Upper lobe of right lung (tissue), 1 donor: Measurements from ENCODE around the gene TRAF3. TPM values are rescaled to one million over a fixed set of nuclear protein-coding genes. Genes with fewer than 3 reads are reported as not detected.

Experiments
- ATAC-seq: fragments of 200-7000 bp; cut with Tn5 transposase; one replicate; pipeline ENCODE4 v1.9.1; 2020; ENCODE audit warnings: mild to moderate bottlenecking, moderate library complexity
- DNase-seq: peaks from one replicate; pipeline ENCODE4 v3.0.0-alpha.2; 2020
- H3K27ac ChIP-seq: fragments of 200-600 bp; one replicate; pipeline ENCODE4 v1.8.0; 2022
- H3K27me3 ChIP-seq: fragments of 200-600 bp; one replicate; pipeline ENCODE4 v1.8.0; 2022; ENCODE audit warnings: mild to moderate bottlenecking
- H3K36me3 ChIP-seq: fragments of 200-600 bp; one replicate; pipeline ENCODE4 v1.8.0; 2022
- H3K4me1 ChIP-seq: fragments of 200-600 bp; one replicate; pipeline ENCODE4 v1.8.0; 2022
- H3K4me3 ChIP-seq: fragments of 200-600 bp; one replicate; pipeline ENCODE4 v1.8.0; 2022; ENCODE audit warnings: mild to moderate bottlenecking
- H3K9me3 ChIP-seq: fragments of 200-600 bp; one replicate; pipeline ENCODE4 v1.8.0; 2022
- intact Hi-C: fragments of 100-400 bp; cut with DNase I; formaldehyde crosslinking; loops from one replicate; pipeline ENCODE4 v1.11.0; 2022
- total RNA-seq: library from RNA; stranded (reverse); fragmentation: NEBNext Ultra II Directional; extraction: Animal tissue kit (Norgen Biotek cat#: 25700); gene quantifications from one replicate; pipeline ENCODE4 v1.2.1, GENCODE V29; 2021
- TF ChIP-seq, protein P1 (sequence below): fragments of 200-600 bp; IDR thresholded peaks from one replicate; pipeline ENCODE4 v1.8.0; 2022; ENCODE audit warnings: antibody characterized with exemption
- donor health status: DM: no; HTN: yes; CAD: no; lungs with severe emphysema.

Gene TRAF3
- total RNA-seq, 1 donor from 2014 or later = 22.3 TPM

DNA sequence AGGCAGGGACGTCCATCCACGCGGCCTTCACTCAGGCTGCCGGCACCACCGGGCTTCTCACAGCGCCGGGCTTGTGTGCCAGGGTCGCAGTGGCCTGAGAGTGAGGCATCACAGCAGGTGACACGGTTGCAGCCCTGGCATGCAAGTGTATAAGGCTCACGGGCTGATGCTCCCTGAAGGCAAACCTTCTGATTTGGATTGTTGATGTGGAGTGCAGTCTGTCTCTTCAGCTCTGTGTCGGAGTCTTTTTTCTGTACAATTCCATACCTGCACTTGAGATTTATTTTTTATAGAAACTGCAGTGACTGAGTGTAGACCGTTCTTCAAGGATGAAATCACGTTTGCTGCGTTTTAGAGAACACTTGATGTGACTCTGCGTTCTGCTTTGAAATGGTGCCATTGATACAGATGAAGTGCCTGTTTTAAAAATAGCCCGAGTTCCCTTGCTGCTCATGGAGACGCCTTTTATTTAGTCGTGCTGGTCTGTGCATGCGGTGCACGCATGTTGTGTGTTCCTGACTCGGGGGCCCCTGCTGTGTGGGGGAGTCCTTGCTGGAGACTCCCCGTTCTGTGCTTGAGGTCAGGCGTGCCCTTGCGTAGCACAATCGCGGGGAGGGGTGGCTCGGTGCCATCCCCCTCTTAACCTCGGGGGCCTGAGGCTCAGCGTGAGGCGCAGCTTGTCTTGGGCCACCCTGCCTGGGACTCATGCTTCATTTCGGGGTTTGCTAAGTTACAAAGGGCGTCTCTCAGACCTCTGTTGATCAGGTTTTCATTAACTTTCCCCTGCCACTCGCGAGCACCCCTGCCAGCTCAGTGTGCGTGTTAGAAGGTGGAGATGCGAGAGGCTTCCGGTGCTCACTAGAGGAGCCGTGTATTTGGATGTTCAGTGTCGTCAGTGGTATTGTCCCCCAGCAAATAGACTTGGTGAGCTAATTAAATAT, 123.7 kb downstream of the TRAF3 start:
- TF ChIP-seq, protein P1, sequence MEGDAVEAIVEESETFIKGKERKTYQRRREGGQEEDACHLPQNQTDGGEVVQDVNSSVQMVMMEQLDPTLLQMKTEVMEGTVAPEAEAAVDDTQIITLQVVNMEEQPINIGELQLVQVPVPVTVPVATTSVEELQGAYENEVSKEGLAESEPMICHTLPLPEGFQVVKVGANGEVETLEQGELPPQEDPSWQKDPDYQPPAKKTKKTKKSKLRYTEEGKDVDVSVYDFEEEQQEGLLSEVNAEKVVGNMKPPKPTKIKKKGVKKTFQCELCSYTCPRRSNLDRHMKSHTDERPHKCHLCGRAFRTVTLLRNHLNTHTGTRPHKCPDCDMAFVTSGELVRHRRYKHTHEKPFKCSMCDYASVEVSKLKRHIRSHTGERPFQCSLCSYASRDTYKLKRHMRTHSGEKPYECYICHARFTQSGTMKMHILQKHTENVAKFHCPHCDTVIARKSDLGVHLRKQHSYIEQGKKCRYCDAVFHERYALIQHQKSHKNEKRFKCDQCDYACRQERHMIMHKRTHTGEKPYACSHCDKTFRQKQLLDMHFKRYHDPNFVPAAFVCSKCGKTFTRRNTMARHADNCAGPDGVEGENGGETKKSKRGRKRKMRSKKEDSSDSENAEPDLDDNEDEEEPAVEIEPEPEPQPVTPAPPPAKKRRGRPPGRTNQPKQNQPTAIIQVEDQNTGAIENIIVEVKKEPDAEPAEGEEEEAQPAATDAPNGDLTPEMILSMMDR = no peak
- H3K4me1 ChIP-seq = no peaks in the 10 kb centered on the region
- H3K4me3 ChIP-seq = no peak overlapping the region
- peak; percentile 67 for DNase-seq
- intact Hi-C loops = no loop called here
- no peaks in the 10 kb centered on the region for H3K27me3 ChIP-seq
- peaks cover 22% of the 10 kb centered on the region for H3K36me3 ChIP-seq
- H3K27ac ChIP-seq = no peak overlapping the region
- peak; percentile 20 for ATAC-seq
- no peaks in the 10 kb centered on the region for H3K9me3 ChIP-seq

DNA sequence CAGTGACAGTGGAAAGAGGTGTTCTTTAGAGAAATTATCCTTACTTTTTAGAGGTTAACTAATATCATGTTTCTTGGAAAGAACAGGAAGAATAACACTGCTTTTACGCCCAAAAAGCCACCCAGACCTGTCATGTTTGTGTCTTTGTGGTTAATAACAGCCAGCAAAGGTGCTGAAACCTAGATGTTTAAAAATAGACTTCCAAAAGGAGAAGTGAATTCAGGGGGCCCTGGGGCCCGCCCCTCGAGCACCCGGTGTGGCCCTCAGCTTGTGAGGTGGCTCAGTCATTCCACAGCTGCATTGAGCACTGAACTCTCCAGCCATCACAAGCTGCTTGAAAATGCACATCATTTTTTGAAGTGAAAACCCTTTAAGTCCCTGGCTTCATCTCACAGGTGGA, 124.4 kb downstream of the TRAF3 start:
- H3K4me3 ChIP-seq = no peak overlapping the region
- TF ChIP-seq, protein P1 = no peak
- no peaks in the 10 kb centered on the region for H3K27me3 ChIP-seq
- DNase-seq (no peak), ATAC-seq (no peak)
- no peaks in the 10 kb centered on the region for H3K9me3 ChIP-seq
- intact Hi-C loops = no loop called here
- H3K36me3 ChIP-seq = peaks cover 29% of the 10 kb centered on the region
- H3K4me1 ChIP-seq = no peaks in the 10 kb centered on the region
- H3K27ac ChIP-seq = no peak overlapping the region

DNA sequence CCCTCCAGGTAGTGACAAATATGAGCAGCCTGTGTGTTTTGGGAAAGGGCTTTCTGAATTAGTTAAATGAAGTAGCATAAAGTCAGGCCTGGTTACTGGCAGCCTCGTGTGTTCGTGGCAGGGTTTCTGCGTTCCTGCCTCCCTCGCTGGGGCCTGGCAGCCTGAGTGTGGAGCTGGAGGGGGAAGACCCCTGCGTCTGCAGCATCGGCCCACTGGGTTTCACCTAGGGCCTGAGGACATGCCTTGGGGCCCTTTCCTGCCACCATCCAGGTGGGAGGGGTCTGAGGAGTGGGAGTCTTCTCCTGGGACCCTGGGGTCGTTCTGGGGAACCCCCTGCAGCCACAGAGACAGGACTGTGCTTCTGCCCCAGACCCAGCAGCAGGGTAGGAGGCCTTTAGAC, 124.8 kb downstream of the TRAF3 start:
- Histone ChIP-seq H3K9me3 (no peaks in the 10 kb centered on the region), H3K4me1 (no peaks in the 10 kb centered on the region), H3K27ac (no peak overlapping the region), H3K36me3 (peaks cover 34% of the 10 kb centered on the region), H3K4me3 (no peak overlapping the region), H3K27me3 (no peaks in the 10 kb centered on the region)
- TF ChIP-seq, protein P1 = no peak
- DNase-seq (peak; percentile 61), ATAC-seq (no peak)
- intact Hi-C loops = no loop called here

DNA sequence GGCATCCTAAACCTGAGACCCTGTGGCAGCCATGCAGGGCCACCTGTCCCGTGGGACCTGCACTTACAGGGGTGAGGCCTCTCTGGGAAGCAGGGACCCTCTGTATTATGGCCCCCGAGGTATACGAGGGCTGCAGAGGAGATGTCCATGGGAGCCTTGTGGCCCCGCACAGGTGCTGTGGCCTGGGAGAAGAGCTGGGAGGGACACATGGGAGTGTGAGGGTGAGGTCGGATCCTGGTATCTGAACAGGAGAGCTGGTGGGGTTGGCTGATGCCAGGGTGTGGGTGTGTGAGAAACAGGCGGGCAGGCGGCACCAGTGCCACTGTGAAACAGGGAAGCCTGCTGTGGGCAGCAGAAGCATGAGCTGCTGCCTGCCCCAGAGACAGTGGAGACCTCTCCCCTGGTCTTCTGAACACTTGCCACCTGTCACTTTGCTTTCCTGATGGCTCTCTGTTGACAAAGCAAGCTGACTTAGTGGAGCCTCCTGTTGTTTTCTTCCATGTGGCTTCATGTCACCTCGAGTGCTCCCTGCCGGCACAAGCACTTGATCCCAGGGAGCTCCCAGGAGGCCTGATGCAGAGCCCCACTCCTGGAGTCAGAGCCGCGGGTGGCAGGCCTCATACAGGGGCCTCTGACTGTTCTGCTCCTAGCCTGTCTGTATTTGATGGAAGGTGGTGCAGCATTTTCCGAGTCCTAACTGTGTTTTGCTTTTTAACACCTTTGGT, 125.4 kb downstream of the TRAF3 start:
- intact Hi-C loops = no loop called here
- Histone ChIP-seq H3K4me3 (no peak overlapping the region), H3K4me1 (no peaks in the 10 kb centered on the region), H3K36me3 (peaks cover 38% of the 10 kb centered on the region), H3K27me3 (no peaks in the 10 kb centered on the region), H3K9me3 (no peaks in the 10 kb centered on the region), H3K27ac (no peak overlapping the region)
- TF ChIP-seq, protein P1 = no peak
- DNase-seq = peak; percentile 60
- no peak for ATAC-seq

DNA sequence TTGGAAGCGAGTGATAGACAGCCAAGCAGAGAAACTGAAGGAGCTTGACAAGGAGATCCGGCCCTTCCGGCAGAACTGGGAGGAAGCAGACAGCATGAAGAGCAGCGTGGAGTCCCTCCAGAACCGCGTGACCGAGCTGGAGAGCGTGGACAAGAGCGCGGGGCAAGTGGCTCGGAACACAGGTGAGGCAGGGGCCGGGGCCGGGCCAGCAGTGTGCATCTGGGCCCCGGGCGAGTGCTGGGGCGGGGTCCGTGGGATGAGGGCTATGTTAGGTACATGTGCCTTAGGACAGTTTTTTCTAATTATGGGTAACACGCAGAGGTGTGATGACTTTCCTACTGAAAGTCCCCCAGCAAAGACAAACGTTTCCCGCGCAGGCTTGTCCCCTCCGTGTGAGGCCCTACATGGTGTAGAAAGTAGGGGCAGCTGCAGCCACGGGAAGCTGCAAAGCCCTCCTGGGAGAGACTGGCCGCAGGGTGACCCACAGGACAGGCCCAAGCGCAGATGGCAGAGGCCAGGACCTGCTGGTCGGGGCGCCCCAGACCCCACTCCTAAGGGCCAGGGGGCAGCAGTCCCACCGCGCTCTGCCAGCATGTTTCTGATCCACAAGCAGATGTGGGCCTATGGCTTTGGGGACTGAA, 126.1 kb downstream of the TRAF3 start:
- no peak overlapping the region for H3K4me3 ChIP-seq
- H3K9me3 ChIP-seq = no peaks in the 10 kb centered on the region
- H3K27me3 ChIP-seq = no peaks in the 10 kb centered on the region
- DNase-seq = peak; percentile 61
- TF ChIP-seq, protein P1 = no peak
- peaks cover 38% of the 10 kb centered on the region for H3K36me3 ChIP-seq
- no peaks in the 10 kb centered on the region for H3K4me1 ChIP-seq
- ATAC-seq = peak; percentile 7
- H3K27ac ChIP-seq = no peak overlapping the region
- intact Hi-C loops = no loop called here
